Medulla oblongata (tissue), 1 donor: ENCODE results near the gene EYA3.

Experiments used
- DNase-seq: peaks from one replicate; pipeline ENCODE4 v3.0.0-alpha.2; 2015; ENCODE audit errors: extremely low spot score

EYA3 gene

GRCh38 chr1:27970401-27970800 lies 118.0 kb downstream of the EYA3 start:
- peak; percentile 74 for DNase-seq

GRCh38 chr1:27968692-27969091 lies 119.7 kb downstream of the EYA3 start:
- no peak for DNase-seq

- DNase-seq = no peak
Measured at GRCh38 chr1:27967884-27968466, 120.4 kb downstream of the EYA3 start.

GRCh38 chr1:27967106-27967883 lies 121.1 kb downstream of the EYA3 start:
- peak; percentile 58 for DNase-seq

GRCh38 chr1:27966402-27967105 lies 121.9 kb downstream of the EYA3 start:
- DNase-seq = no peak

- no peak for DNase-seq
Measured at GRCh38 chr1:27963393-27963792, 125.0 kb downstream of the EYA3 start.

GRCh38 chr1:27961646-27962221 lies 126.7 kb downstream of the EYA3 start:
- no peak for DNase-seq

- DNase-seq = no peak
Measured at GRCh38 chr1:27960762-27961645, 127.4 kb downstream of the EYA3 start.

GRCh38 chr1:27959792-27960603 lies 128.4 kb downstream of the EYA3 start, which contains the start of gene XKR8:
Gene XKR8 (plus strand): TSS chr1:27959973. CDS start chr1:27960070, 97 bp downstream.
- peak; percentile 81 for DNase-seq

- no peak for DNase-seq
Measured at GRCh38 chr1:27958513-27958912, 129.9 kb downstream of the EYA3 start.

GRCh38 chr1:27957655-27958054 lies 130.8 kb downstream of the EYA3 start:
- DNase-seq = no peak

GRCh38 chr1:27956761-27957160 lies 131.6 kb downstream of the EYA3 start:
- no peak for DNase-seq

- DNase-seq = no peak
Measured at GRCh38 chr1:27955076-27955475, 133.3 kb downstream of the EYA3 start.

- no peak for DNase-seq
Measured at GRCh38 chr1:27954186-27954585, 134.2 kb downstream of the EYA3 start.

GRCh38 chr1:27952147-27952546 lies 136.3 kb downstream of the EYA3 start:
- no peak for DNase-seq

- DNase-seq = no peak
Measured at GRCh38 chr1:27951396-27951795, 137.0 kb downstream of the EYA3 start.

- no peak for DNase-seq
Measured at GRCh38 chr1:27949027-27949426, 139.4 kb downstream of the EYA3 start.

- DNase-seq = no peak
Measured at GRCh38 chr1:27945020-27945419, 143.4 kb downstream of the EYA3 start.

GRCh38 chr1:27941671-27942540 lies 146.5 kb downstream of the EYA3 start:
- no peak for DNase-seq
